Epithelial cell of proximal tubule (primary cell): Measurements from ENCODE around the gene KRT72. TPM values are rescaled to one million over a fixed set of nuclear protein-coding genes. Genes with fewer than 3 reads are reported as not detected.

Experiments
- DNase-seq: peaks from one replicate; pipeline ENCODE4 v3.0.0-alpha.2; 2011; ENCODE audit warnings: low read depth
- H3K4me3 ChIP-seq: 2 replicates; pipeline ENCODE4 v1.5.1; 2011; ENCODE audit warnings: low read depth, mild to moderate bottlenecking, low read length
- total RNA-seq: library from RNA; depleted of rRNA; stranded (reverse); fragments of >200 nt; gene quantifications from 2 replicates; pipeline ENCODE4 v1.2.3, GENCODE V29; 2015
- TF ChIP-seq, protein P1 (sequence below): conservative IDR thresholded peaks from 2 replicates; pipeline ENCODE4 v1.5.1; 2012; ENCODE audit warnings: low read depth, mild to moderate bottlenecking, low read length

The KRT72 gene
- total RNA-seq, 1 donor from 2014 or later, result not detected

GRCh38 chr12:52551216-52551865, 49.9 kb downstream of the KRT72 start:
- DNase-seq, result no peak
- H3K4me3 ChIP-seq, result no peak overlapping the region
- TF ChIP-seq, protein P1, sequence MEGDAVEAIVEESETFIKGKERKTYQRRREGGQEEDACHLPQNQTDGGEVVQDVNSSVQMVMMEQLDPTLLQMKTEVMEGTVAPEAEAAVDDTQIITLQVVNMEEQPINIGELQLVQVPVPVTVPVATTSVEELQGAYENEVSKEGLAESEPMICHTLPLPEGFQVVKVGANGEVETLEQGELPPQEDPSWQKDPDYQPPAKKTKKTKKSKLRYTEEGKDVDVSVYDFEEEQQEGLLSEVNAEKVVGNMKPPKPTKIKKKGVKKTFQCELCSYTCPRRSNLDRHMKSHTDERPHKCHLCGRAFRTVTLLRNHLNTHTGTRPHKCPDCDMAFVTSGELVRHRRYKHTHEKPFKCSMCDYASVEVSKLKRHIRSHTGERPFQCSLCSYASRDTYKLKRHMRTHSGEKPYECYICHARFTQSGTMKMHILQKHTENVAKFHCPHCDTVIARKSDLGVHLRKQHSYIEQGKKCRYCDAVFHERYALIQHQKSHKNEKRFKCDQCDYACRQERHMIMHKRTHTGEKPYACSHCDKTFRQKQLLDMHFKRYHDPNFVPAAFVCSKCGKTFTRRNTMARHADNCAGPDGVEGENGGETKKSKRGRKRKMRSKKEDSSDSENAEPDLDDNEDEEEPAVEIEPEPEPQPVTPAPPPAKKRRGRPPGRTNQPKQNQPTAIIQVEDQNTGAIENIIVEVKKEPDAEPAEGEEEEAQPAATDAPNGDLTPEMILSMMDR, result no peak

GRCh38 chr12:52546126-52546525, 55.1 kb downstream of the KRT72 start:
- TF ChIP-seq, protein P1, result no peak
- no peak overlapping the region for H3K4me3 ChIP-seq
- no peak for DNase-seq

DNA sequence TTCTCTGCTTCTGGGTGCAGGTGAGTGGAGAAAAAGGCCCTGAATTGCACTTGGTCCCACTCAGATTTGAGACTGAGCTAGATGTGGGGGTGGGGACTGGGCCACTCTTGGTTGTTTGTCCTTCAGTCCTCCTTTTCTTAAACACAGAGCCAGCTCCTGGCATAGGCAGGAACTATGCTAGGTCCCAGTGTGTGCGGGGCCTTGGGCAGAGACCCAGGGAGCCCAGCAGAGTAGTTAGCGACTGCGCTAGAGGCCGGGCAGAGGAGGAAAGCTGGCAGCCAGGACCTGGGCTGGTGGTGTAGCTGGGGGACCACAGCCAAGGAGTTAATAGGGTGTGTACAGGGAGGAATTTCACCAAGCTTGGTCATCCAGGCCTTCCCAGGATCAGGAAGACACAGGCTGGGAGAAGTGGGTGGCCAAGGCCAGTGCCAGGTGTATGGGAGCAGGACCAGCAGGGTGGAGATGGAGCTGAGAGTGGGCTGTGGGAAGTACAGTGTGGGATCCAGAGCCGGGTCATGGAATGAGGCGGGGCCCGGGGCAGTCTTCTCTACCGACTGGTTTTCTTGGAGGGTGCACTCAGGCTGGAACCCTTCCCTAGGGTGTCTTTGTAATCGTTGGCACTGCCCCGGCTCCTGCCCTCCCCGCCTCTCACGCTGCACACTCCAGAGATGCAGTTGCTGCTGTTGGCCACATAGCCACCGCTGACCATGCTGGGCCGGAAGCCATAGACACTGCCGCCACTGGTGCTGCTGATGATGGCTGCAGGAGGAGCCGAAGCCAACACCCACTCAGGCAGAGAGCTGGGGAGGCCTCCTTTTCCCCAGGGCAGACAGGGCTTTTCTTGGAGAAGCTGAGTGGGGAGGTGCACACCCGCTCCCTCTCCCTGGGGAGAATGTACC, 57.0 kb downstream of the KRT72 start:
- no peak for DNase-seq
- H3K4me3 ChIP-seq, result no peak overlapping the region
- TF ChIP-seq, protein P1, result no peak

- no peak for DNase-seq
- TF ChIP-seq, protein P1, result no peak
- no peak overlapping the region for H3K4me3 ChIP-seq
These were observed 58.4 kb downstream of the KRT72 start for GRCh38 chr12:52542785-52543318.

DNA sequence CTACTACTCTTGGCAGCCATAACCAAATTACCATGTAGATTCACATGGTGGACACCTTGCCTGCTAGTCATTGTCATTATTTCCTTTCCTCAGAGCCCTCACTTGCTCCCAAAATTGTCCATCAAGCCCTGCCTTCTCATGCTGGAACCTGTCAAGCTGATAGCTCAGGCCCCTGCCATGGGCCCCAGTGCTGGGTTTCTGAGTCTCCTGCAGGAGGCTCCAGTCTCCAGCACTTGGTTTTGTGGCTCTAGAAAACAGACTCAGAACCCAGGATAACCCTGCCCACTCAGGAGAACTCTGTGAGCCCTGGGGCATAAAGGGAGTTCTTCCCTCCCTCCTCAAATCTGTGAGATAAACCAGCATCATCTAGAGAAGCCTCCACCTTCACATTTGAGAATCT, 59.1 kb downstream of the KRT72 start:
- no peak for DNase-seq

GRCh38 chr12:52541709-52542108, 59.6 kb downstream of the KRT72 start:
- TF ChIP-seq, protein P1, result no peak
- H3K4me3 ChIP-seq, result no peak overlapping the region
- DNase-seq, result no peak

More for the DNA sequence above, 59.1 kb downstream of the KRT72 start:
- TF ChIP-seq, protein P1, result no peak
- H3K4me3 ChIP-seq, result no peak overlapping the region
